WTC11 (cell line): Measurements from ENCODE around the gene CLDN14.

ENCODE experiments used
- CREB1 ChIP-seq: sonication (generic); formaldehyde crosslinking; IDR thresholded peaks from 2 replicates; pipeline ENCODE4 v1.8.0; 2023; ENCODE audit warnings: mild to moderate bottlenecking, missing genetic modification reagents
- CTCF ChIP-seq: fragments of 200-600 bp; IDR thresholded peaks from 2 replicates; pipeline ENCODE4 v1.8.0; 2022; ENCODE audit warnings: antibody characterized with exemption
- ETV6 ChIP-seq: sonication (generic); formaldehyde crosslinking; IDR thresholded peaks from 2 replicates; pipeline ENCODE4 v1.8.1; 2022; ENCODE audit warnings: mild to moderate bottlenecking, missing genetic modification reagents
- JUN ChIP-seq: sonication (generic); formaldehyde crosslinking; IDR thresholded peaks from 2 replicates; pipeline ENCODE4 v1.8.0; 2023; ENCODE audit warnings: mild to moderate bottlenecking, missing genetic modification reagents
- NFE2L1 ChIP-seq: sonication (generic); formaldehyde crosslinking; IDR thresholded peaks from 2 replicates; pipeline ENCODE4 v1.8.1; 2023; ENCODE audit warnings: missing genetic modification reagents
- SMAD3 ChIP-seq: sonication (generic); formaldehyde crosslinking; IDR thresholded peaks from 2 replicates; pipeline ENCODE4 v1.8.0; 2022; ENCODE audit warnings: missing genetic modification reagents, mild to moderate bottlenecking, borderline replicate concordance
- SP1 ChIP-seq: sonication (generic); formaldehyde crosslinking; conservative IDR thresholded peaks from 2 replicates; pipeline ENCODE4 v1.8.1; 2022; ENCODE audit warnings: missing genetic modification reagents
- ZNF219 ChIP-seq: sonication (generic); formaldehyde crosslinking; IDR thresholded peaks from 2 replicates; pipeline ENCODE4 v1.8.0; 2023; ENCODE audit warnings: missing genetic modification reagents, mild to moderate bottlenecking, borderline replicate concordance

- TF ChIP-seq ZNF219 (CRISPR knock-in tag) (no peak), JUN (CRISPR knock-in tag) (no peak), CREB1 (CRISPR knock-in tag) (no peak), NFE2L1 (no peak), CTCF (no peak), SP1 (no peak), SMAD3 (CRISPR knock-in tag) (no peak), ETV6 (no peak)
Observed at GRCh38 chr21:36480618-36481017, 696 bp upstream of the CLDN14 start.
